Stimulated activated CD4-positive, alpha-beta T cell treated with anti-CD3 and anti-CD28 coated beads, TNF-alpha, amount 100 ng/mL, for 24 hours (primary cell): ENCODE measurements around the gene MPP7.

Source experiments
- DNase-seq, 3 experiments: peaks; one replicate each; pipeline ENCODE4 v3.0.0-alpha.2; 2020; ENCODE audit warnings: low read depth in 3 of 3

Gene MPP7

DNA sequence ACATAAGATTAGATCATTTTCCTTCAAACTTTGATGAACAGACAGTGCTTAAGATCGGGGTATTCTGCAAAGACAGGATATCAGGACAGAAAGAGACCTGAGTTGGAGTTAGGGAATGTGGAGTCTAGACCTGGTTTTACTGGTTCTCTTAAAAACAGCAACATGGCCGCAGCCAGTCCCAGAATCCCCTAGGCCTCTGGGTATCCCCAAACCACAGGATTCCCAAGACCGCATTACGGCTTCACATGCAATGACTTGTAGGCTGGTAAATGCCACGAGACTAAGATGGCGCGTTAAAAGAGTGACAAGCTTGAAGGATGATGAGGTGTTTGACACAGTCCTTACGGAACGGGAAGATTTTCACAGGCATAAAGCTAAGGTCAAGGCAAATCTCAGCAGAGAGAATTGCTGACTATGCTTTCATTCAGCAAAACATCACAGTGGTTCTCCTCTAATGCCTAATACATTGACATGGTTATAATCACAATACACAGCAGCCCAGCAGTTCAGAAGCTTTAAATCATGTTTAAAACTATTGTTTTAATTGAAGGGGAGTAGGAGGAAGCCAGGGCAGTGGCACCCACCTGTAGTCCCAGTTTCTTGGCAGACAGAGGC, 32.9 kb downstream of the MPP7 start:
- no peak for DNase-seq

DNA sequence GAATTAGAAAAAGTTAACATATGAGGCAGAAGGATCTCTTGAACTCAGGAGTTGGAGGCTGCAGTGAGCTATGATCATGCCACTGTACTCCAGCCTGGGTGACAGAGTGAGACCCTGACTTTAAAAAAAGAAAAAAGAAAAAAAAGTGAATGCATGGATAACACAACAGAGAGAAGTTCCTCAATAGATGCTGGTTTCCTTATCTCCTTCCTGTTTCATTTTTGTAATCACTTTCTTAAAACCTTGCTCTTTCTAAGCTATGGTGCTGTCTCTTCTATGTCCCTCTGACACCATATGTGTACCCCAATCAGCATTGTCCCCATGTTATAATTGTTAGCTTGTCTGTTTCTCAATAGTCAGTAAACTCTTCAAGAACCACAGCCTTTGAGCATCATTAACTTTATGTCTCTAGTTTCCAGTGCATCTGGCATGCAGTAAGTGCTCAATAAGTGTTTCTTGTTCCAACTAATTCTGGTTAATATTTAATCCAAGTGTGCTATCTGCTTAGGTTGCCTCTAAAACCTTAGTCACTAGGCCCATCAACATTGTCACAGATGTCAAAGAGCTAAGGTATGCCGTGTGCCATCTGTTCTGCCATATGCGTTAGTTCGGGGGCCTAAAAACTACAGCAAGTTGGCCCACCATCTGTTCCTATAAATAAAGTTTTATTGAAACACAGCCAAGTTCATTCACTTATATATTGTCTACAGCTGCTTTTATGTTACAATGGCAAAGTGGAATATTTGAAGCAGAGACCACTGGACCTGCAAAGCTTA, 36.2 kb downstream of the MPP7 start:
- DNase-seq = no peak

DNA sequence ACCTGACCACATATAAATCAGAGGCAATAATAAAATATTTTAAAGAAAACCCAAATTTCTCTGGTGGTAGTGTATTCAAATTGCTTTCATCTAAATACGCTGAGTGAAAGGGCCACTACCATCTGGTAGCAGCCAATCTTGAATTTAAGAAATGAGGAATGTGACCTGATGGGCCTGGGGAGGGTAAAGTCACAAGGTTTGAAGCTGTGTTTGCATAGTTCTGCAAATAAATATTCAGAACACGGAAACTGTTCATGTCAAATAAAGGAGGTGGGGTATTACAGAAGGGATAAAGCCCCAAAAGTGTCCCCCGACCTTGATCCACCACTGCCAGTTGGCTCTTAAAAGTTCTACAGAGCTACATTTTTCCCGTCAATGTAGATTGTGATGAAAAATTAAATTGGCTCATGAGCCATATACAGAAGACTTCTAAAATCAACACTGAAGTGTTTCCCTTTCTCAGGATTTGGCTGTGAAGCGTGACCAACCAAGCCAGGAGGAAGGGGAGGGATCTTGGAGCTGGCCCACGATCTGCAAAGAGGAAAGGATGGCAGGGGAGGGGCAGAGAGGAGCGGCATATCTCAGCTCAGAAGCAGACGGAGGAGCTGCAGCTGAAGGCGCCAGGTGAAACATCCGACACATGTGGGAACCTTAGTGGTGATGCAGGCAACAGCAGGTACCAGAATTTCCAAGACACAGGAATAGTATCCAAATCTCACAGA, 39.6 kb downstream of the MPP7 start:
- DNase-seq = no peak

DNA sequence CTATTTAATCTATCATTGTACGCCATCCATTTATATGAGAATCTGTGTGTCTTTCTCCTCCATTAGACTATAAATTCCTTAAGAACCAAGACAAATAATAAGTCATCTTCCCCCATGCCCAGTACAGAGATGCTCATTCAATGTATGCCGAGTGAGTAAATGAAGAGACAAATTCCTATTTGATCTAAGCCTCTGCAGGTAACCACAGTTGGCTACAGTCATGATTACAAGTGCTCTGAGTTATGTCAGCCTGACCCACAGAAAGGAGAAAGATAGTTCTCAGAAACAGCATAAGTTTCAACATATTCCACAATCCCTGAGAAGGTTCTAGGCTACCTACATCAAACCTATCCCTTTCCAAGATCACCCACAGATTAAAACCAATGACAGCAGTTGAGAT, 46.1 kb downstream of the MPP7 start:
- no peak for DNase-seq

DNA sequence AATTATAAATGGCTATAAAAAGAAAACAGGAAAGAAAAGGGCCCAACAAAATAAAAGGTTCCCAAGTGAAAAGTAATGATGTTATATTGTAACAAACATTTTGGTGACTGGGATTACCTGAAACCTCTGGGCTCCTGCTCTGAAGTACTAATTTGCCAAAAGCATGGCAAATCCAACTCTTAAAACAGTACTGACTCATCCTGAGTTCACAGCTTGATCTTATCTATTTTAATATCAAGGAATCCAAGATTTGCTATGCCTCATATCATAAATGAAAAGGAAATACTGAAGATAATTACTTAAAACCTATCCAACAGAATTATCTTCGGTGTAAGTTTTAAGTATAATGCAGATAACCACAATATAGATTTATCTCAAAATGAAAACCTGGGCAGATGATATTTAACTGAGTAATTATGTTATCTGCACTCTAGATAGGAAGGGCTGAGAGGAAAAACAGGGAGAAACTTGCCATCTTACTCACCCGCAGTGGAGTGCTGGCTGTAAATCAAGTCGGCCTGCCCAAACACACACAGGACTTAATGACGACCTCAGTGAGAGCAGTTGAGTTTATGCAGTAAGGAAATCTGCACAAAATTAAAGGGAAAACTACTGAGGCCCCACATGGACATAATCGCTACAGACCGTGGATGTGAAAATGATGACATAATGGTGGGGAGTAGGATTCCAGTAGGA, 48.4 kb downstream of the MPP7 start:
- no peak for DNase-seq

DNA sequence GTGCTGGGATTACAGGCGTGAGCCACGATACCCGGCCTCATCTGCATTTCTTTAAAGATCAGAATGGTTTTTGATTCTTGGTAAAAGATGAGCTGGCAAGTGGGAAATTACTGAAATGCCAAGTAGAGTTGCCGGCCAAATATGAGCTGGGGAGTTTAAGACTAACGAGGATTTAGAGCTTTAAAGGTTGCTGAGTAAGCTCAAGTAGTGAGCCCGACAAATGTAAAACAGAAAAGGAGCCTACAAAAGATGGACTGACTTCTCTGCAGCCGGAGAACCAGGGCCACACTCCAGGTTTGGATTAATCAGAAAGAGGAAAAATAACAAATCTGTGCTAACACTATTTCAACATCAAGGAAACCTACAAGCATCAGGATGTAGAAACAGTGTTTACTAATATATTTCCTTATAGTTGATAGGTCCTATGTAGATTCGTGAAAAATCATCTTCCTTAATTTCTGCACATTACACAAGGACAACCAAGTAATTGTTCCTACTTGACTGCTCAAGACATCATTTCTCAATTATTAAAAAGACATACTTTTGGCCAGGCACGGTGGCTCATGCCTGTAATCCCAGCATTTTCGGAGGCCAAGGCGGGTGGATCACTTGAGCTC, 49.6 kb downstream of the MPP7 start:
- DNase-seq = no peak
